Activated naive CD4-positive, alpha-beta T cell treated with anti-CD3 and anti-CD28 coated beads, Interleukin-2, amount 50 U/mL, for 24 hours (primary cell): ENCODE results near the gene ANO7.

Experiments used
- H3K27ac Mint-ChIP-seq: one replicate; pipeline ENCODE4 v1.8.0; 2021; ENCODE audit warnings: mild to moderate bottlenecking, mixed read lengths
- H3K27me3 Mint-ChIP-seq: one replicate; pipeline ENCODE4 v1.8.0; 2021; ENCODE audit warnings: mixed read lengths
- H3K36me3 Mint-ChIP-seq: one replicate; pipeline ENCODE4 v1.8.0; 2021; ENCODE audit warnings: mixed read lengths
- H3K4me1 Mint-ChIP-seq: one replicate; pipeline ENCODE4 v1.8.0; 2021; ENCODE audit warnings: mixed read lengths
- H3K4me3 Mint-ChIP-seq: one replicate; pipeline ENCODE4 v1.8.0; 2021; ENCODE audit warnings: mild to moderate bottlenecking, mixed read lengths
- H3K9me3 Mint-ChIP-seq: one replicate; pipeline ENCODE4 v1.8.0; 2021; ENCODE audit warnings: mixed read lengths

Gene ANO7

DNA sequence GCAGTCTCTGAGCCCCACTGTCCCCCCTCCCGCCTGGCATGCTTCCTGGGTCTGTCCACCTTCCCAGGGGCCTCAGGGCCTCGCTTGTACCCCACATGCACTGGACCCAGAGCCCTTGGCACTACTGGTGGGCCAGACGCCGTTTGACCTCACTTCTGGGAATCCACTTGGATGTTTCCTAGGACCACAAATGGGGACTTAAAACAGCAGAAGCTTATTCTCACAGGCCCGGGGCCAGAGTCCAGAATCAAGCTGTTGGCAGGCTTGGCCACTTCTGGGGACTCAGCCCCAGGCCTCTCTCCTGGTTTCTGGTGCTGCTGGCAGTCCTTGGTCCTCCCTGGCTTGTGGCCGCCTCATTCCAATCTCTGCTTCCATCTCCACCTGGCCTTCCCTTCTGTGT lies 19.6 kb downstream of the ANO7 start:
- H3K9me3 Mint-ChIP-seq = no peaks in the 10 kb centered on the region
- H3K4me3 Mint-ChIP-seq = no peak overlapping the region
- no peak overlapping the region for H3K27ac Mint-ChIP-seq
- H3K36me3 Mint-ChIP-seq = no peaks in the 10 kb centered on the region
- H3K4me1 Mint-ChIP-seq = no peaks in the 10 kb centered on the region
- H3K27me3 Mint-ChIP-seq = no peaks in the 10 kb centered on the region

DNA sequence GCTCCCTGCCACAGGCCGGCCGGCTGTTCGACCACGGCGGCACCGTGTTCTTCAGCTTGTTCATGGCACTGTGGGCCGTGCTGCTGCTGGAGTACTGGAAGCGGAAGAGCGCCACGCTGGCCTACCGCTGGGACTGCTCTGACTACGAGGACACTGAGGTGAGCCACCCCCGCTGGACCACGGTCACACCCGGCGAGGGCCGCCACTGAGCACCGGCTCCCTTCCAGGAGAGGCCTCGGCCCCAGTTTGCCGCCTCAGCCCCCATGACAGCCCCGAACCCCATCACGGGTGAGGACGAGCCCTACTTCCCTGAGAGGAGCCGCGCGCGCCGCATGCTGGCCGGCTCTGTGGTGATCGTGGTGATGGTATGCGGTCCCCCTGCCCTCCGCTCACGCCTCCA lies 20.8 kb downstream of the ANO7 start:
- H3K27me3 Mint-ChIP-seq = no peaks in the 10 kb centered on the region
- no peak overlapping the region for H3K27ac Mint-ChIP-seq
- H3K9me3 Mint-ChIP-seq = no peaks in the 10 kb centered on the region
- H3K36me3 Mint-ChIP-seq = no peaks in the 10 kb centered on the region
- H3K4me1 Mint-ChIP-seq = no peaks in the 10 kb centered on the region
- H3K4me3 Mint-ChIP-seq = no peak overlapping the region

DNA sequence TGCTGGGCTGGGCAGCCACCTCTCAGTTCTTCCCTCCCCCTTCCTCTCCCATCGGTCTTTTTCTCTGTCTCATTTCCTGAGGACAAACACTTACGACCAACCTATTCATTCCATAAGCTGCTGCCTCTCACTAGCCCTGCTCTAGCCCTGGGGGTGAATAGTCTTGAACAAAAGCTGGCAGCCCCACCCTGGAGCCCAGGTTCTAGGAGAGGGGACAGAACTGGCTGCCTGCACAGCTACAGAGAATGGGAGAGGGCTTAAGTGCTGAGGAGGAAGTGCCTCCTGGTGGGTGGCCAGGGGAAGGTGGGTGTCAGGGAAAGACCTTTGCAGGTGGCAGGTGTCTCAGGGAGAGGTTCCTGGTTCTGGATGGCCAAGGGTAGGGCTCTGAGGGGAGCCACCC lies 22.8 kb downstream of the ANO7 start:
- no peak overlapping the region for H3K27ac Mint-ChIP-seq
- no peaks in the 10 kb centered on the region for H3K36me3 Mint-ChIP-seq
- no peaks in the 10 kb centered on the region for H3K9me3 Mint-ChIP-seq
- no peaks in the 10 kb centered on the region for H3K4me1 Mint-ChIP-seq
- H3K27me3 Mint-ChIP-seq = no peaks in the 10 kb centered on the region
- no peak overlapping the region for H3K4me3 Mint-ChIP-seq

DNA sequence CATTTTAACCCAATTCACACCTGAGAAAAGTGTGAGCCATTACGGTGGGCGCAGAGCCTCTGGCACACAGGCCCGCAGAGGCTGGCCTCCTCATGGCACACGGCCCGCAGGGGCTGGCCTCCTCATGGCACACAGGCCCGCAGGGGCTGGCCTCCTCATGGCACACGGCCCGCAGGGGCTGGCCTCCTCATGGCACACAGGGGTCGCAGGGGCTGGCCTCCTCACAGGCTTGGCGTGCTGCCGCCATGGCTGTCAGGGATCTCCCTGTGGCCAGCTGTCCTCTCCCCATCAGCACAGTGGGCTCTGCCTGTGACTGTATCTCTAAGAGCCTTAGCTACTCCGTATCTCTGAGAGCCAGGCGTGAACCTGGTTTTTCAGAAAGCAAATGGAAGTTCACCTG lies 24.6 kb downstream of the ANO7 start:
- H3K27ac Mint-ChIP-seq = no peak overlapping the region
- H3K4me1 Mint-ChIP-seq = no peaks in the 10 kb centered on the region
- no peaks in the 10 kb centered on the region for H3K9me3 Mint-ChIP-seq
- H3K36me3 Mint-ChIP-seq = no peaks in the 10 kb centered on the region
- no peak overlapping the region for H3K4me3 Mint-ChIP-seq
- H3K27me3 Mint-ChIP-seq = no peaks in the 10 kb centered on the region

DNA sequence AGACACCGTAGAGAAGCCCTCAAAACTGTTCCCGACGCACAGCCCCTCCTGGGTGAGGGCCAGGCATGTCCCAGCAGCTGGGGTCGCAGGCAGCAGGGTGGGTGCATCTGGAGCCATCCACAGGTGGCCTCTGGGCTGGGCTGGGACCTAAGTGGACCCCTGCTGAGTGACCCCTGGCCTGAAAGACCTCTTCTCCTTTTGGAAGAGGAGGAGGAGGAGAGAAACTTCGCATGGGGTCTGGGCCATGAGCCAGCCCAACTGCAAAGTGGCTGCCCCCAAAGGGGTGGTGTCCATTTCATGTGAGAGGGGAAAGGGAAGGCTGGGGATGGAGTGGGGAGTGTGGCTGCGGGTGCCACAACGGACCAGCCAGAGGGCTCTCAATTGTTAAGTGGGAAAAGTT lies 25.1 kb downstream of the ANO7 start:
- H3K27ac Mint-ChIP-seq = no peak overlapping the region
- H3K27me3 Mint-ChIP-seq = no peaks in the 10 kb centered on the region
- peaks cover 3% of the 10 kb centered on the region for H3K4me1 Mint-ChIP-seq
- no peaks in the 10 kb centered on the region for H3K9me3 Mint-ChIP-seq
- H3K4me3 Mint-ChIP-seq = no peak overlapping the region
- H3K36me3 Mint-ChIP-seq = no peaks in the 10 kb centered on the region

DNA sequence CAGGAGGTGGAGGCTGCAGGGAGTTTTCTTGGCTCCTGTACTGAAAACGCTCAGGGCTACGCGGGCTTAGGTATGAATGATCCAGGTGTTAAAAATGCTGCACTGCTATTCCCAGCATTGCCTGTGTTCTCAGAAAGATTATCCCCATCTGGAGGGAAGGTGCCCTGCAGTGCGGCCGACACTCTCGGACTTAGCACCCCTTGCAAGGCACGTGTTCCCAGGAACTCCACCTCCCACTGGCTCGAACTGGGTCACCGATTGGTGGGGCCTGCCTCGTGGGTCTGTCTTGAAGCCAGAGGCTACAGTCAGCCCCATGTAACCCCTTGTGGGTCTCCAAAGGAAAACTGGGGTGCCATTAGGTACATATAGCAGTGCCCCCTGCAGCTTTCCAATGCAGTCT lies 25.7 kb downstream of the ANO7 start:
- Mint-ChIP-seq H3K4me1 (peaks cover 10% of the 10 kb centered on the region), H3K36me3 (no peaks in the 10 kb centered on the region), H3K27me3 (no peaks in the 10 kb centered on the region), H3K4me3 (no peak overlapping the region), H3K9me3 (no peaks in the 10 kb centered on the region), H3K27ac (no peak overlapping the region)

DNA sequence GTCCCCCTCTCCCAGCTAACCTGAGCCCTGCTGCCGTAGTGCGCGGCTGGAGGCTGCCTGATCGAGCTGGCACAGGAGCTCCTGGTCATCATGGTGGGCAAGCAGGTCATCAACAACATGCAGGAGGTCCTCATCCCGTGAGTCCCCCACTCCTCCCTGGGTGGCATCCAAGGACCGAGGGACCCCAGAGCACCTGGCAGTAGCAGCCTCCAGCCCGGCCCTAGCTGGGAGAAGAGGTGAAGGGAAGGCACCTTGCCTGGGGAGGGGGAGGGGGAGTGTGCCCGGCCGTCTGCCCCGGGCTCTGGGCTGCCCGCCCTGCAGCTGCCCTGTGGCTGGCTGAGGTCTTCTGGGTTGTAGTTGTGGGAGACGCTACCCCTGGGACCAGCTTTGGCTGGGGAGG lies 26.3 kb downstream of the ANO7 start:
- Mint-ChIP-seq H3K36me3 (no peaks in the 10 kb centered on the region), H3K4me3 (no peak overlapping the region), H3K27me3 (peaks cover under 1% of the 10 kb centered on the region), H3K4me1 (peaks cover 14% of the 10 kb centered on the region), H3K27ac (no peak overlapping the region), H3K9me3 (no peaks in the 10 kb centered on the region)

DNA sequence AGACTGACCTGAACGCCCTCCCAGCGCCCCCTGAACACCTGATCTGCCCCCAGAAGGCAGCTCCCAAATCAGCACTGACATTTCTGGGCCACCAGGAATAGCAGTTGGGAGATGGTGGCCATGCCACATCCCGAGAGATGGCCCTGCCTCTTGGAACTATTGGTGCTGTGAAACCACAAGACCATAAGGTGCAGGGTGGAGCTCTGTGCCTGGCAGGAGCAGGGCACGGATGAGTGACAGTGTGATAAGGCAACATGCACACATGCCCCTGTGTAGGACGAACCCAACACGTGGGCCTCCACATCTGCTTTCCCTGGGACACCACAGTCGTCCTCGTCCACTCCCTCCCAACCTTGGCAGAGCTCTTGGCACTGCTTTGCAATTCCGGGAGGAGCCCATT lies 26.9 kb downstream of the ANO7 start:
- Mint-ChIP-seq H3K9me3 (no peaks in the 10 kb centered on the region), H3K27ac (peak overlapping the region; percentile 8), H3K4me1 (peaks cover 17% of the 10 kb centered on the region), H3K4me3 (no peak overlapping the region), H3K27me3 (peaks cover 2% of the 10 kb centered on the region), H3K36me3 (no peaks in the 10 kb centered on the region)

DNA sequence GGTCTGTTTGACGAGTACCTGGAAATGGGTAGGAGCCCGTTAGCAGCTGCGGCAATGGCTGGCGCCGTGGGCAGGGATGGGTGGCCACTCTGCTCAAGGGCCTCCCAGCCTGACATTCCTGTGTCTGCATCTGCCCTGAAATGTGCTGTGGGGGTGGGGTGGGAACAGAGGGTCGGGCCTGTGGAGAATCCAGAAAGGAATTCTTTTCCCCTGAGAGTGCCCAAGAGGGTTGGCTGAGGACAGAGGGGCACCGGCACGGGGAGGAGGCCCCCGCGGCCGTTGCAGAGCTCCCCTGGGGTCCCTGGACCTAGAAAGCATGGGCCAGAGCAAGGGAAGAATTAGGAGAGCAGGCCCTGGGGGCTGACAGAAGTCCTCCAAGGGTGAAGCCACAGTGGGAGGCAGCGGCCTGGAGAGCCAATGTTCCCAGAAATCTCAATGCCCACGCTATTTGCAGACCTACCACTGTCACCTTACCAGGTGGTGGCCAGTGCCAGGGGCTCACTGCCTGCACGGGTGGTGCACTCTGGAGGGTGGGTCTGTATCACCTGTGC lies 27.8 kb downstream of the ANO7 start:
- peaks cover 2% of the 10 kb centered on the region for H3K27me3 Mint-ChIP-seq
- peaks cover 17% of the 10 kb centered on the region for H3K4me1 Mint-ChIP-seq
- H3K36me3 Mint-ChIP-seq = no peaks in the 10 kb centered on the region
- no peak overlapping the region for H3K27ac Mint-ChIP-seq
- H3K9me3 Mint-ChIP-seq = no peaks in the 10 kb centered on the region
- H3K4me3 Mint-ChIP-seq = peak overlapping the region; percentile 57

DNA sequence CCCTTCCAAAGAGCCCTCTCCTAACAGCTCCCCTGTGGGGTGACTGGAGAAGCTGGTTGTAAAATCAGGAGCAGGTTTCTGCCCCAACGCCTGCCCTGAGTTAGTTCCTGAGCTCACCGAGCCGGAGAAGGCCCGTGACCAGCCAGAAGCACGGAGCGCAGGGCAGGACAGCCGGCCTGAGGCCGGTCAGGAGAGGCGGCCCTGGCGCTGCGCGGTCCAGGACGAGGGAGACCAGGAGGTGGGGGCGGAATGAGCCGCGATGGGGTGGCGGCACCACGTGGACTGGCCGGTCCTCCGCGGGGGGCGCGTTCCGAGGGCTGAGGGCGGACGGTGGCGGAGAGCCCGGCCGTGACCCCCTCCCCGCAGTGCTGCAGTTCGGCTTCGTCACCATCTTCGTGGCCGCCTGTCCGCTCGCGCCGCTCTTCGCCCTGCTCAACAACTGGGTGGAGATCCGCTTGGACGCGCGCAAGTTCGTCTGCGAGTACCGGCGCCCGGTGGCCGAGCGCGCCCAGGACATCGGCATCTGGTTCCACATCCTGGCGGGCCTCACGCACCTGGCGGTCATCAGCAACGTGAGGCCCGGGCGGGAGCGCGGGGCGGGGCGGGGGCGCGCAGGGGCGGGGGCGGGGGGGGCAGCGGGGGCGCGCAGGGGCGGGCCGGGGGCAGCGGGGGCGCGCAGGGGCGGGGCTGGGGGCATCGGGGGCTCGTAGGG lies 29.0 kb downstream of the ANO7 start:
- Mint-ChIP-seq H3K27ac (no peak overlapping the region), H3K4me1 (peaks cover 17% of the 10 kb centered on the region), H3K4me3 (peak overlapping the region; percentile 74), H3K27me3 (peaks cover 2% of the 10 kb centered on the region), H3K9me3 (no peaks in the 10 kb centered on the region), H3K36me3 (no peaks in the 10 kb centered on the region)

DNA sequence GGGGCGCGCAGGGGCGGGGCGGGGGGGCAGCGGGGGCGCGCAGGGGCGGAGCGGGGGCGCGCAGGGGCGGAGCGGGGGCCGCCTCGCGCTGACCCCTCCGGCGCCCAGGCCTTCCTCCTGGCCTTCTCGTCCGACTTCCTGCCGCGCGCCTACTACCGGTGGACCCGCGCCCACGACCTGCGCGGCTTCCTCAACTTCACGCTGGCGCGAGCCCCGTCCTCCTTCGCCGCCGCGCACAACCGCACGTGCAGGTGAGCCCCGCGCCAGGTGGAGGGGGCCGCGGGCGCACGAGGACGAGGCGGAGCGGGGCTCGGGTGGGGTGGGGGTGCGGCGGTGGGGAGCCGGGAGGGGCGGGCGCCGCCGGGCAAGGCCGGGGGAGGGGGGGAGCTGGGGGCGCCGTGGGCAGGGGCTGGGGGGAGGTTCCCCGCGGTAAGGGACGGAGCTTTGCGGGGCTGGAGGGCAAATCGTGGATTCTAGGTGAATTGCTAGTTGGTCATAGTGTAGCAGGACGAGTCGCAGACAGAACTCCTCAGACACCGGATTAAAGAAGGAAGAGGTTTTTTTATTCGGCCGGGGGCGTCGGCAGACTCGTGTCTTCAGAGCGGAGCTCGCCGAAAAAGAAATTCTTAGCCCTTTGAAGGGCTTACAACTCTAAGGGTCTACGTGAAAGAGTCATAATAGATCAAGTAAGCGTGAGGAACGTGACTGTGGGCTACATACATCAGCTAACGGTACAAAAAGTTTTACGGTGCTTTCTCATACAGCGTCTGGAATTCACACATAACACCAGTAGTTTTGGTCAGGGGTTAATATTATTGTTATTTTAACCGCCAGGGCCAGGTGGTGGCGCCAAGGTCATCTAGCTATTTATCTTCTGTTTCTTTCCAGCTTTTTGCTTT lies 29.9 kb downstream of the ANO7 start:
- Mint-ChIP-seq H3K27ac (peak overlapping the region; percentile 77), H3K4me3 (peak overlapping the region; percentile 91), H3K9me3 (no peaks in the 10 kb centered on the region), H3K4me1 (peaks cover 17% of the 10 kb centered on the region), H3K27me3 (peaks cover 2% of the 10 kb centered on the region), H3K36me3 (no peaks in the 10 kb centered on the region)

DNA sequence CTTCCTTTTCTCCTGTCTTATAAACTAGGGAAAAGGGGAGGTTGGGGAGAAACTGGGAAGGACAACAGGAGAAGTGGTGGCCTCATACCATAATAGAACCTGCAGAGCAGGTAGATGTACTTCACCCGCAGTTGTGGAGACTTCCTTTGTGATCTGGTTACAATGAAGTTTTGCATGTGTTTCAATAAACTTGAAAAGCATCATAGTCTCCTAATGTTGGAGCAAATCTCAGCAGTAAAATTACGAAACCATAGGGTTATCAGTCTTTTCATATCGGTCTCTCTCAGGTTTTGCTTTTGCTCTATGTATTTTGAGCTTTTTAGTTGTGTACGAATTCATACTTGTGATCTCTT lies 30.5 kb downstream of the ANO7 start:
- no peaks in the 10 kb centered on the region for H3K9me3 Mint-ChIP-seq
- peaks cover 2% of the 10 kb centered on the region for H3K27me3 Mint-ChIP-seq
- peak overlapping the region; percentile 91 for H3K4me3 Mint-ChIP-seq
- no peaks in the 10 kb centered on the region for H3K36me3 Mint-ChIP-seq
- no peak overlapping the region for H3K27ac Mint-ChIP-seq
- H3K4me1 Mint-ChIP-seq = peaks cover 18% of the 10 kb centered on the region

DNA sequence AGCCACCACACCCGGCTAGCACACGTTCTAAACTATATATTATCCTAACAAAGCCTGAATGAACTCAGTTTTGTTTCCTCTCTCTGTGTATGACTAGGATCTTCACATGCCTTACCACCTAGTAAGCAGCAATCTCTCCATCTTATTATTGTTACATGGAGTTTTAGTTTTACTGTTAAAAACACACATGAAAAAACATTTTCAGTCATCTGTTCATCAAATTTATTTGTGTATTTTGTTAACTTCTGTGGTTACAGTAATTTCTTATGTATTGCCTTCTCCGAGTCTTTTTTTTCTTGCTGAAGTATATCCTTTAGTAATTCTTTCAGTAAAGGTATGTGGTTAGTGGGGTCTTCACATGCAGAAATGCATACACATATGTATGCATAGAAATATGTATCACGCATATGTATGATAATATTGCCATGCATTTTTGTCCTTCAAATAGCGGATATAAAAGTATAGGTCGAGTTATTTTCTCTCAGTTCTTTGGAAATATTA lies 31.4 kb downstream of the ANO7 start:
- Mint-ChIP-seq H3K27me3 (peaks cover 2% of the 10 kb centered on the region), H3K4me1 (peaks cover 26% of the 10 kb centered on the region), H3K27ac (no peak overlapping the region), H3K36me3 (no peaks in the 10 kb centered on the region), H3K4me3 (peak overlapping the region; percentile 27), H3K9me3 (no peaks in the 10 kb centered on the region)

DNA sequence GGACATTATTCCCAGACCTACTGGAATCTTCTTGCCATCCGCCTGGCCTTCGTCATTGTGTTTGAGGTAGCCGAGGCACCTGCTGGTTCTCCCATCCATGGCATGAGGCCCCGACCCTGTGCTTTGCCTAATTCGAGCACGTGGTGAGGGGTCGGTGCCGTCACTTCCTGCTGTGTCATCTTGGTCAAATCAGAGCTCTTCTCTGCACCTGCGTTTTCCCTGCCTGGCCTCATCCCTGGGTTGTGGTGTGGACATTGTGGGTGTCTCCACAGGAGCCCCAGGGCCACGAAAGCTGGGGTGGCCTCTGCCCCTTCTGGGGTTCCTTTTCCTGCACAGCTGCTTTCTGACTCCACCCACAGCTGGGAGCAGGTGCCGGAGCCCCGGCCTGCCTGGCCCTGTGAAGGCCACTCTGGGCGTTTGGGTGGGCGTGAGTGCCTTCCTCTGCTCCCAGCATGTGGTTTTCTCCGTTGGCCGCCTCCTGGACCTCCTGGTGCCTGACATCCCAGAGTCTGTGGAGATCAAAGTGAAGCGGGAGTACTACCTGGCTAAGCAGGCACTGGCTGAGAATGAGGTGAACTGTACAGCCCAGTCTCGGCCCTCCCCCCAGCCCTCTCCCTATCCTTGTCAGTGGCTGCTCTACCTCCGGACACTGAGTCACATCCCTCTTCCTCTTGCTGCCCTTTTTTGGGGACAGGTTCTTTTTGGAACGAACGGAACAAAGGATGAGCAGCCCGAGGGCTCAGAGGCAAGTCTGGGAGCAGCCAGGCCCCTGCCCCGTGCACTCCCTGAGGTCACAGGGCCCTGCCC lies 34.9 kb downstream of the ANO7 start:
- Mint-ChIP-seq H3K27ac (no peak overlapping the region), H3K36me3 (no peaks in the 10 kb centered on the region)

DNA sequence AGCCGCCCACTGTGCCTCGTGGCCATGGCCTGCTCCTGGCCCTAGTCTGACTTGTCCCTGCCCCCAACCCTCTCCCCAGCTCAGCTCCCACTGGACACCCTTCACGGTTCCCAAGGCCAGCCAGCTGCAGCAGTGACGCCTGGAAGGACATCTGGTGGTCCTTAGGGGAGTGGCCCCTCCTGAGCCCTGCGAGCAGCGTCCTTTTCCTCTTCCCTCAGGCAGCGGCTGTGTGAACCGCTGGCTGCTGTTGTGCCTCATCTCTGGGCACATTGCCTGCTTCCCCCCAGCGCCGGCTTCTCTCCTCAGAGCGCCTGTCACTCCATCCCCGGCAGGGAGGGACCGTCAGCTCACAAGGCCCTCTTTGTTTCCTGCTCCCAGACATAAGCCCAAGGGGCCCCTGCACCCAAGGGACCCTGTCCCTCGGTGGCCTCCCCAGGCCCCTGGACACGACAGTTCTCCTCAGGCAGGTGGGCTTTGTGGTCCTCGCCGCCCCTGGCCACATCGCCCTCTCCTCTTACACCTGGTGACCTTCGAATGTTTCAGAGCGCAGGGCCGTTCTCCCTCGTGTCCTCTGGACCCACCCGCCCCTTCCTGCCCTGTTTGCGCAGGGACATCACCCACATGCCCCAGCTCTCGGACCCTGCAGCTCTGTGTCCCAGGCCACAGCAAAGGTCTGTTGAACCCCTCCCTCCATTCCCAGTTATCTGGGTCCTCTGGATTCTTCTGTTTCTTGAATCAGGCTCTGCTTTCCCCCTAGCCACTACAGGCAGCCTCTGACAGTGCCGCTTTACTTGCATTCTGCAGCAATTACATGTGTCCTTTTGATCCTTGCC lies 35.8 kb downstream of the ANO7 start:
- no peak overlapping the region for H3K27ac Mint-ChIP-seq
- peaks cover 16% of the 10 kb centered on the region for H3K4me1 Mint-ChIP-seq
- no peaks in the 10 kb centered on the region for H3K36me3 Mint-ChIP-seq
- no peak overlapping the region for H3K4me3 Mint-ChIP-seq
- H3K27me3 Mint-ChIP-seq = peaks cover 2% of the 10 kb centered on the region
- no peaks in the 10 kb centered on the region for H3K9me3 Mint-ChIP-seq

More for the DNA sequence above, 34.9 kb downstream of the ANO7 start:
- Mint-ChIP-seq H3K27me3 (peaks cover 2% of the 10 kb centered on the region), H3K4me3 (no peak overlapping the region), H3K4me1 (peaks cover 24% of the 10 kb centered on the region), H3K9me3 (no peaks in the 10 kb centered on the region)
